HG03108 (cell line): Measurements from ENCODE around the gene CELA1.
"Not testable (repeated sequence)": the region's sequence is repeated elsewhere in the genome, so short reads cannot be mapped to it uniquely, and the experiment has no call there.

Experiments used
- ATAC-seq: cut with Tn5 transposase; IDR thresholded peaks from one replicate; pipeline ENCODE4 v1.9.1; 2021; ENCODE audit warnings: moderate library complexity; ENCODE audit not compliant: unreplicated experiment

The CELA1 gene

GRCh38 chr12:51320695-51321320, 25.7 kb downstream of the CELA1 start:
- ATAC-seq = no peak

DNA sequence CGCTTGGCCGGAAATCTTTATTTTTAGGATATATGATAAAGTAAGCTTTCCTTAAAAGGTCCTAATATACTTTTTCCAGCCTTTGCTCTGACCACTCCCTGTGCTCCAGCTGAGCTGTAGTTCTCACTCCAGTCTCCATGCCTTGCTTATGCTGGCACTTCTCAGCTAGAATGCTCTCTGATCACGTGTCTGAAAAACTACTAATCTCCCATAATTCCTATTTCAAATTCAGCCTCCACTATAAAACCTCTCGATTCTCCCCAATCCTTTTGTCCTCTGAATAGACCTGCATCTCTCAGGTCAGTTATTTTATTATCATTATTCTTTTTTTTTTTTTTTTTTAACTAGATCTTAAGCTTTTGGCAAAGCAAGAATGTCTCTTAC, 26.2 kb downstream of the CELA1 start:
- ATAC-seq = no peak

DNA sequence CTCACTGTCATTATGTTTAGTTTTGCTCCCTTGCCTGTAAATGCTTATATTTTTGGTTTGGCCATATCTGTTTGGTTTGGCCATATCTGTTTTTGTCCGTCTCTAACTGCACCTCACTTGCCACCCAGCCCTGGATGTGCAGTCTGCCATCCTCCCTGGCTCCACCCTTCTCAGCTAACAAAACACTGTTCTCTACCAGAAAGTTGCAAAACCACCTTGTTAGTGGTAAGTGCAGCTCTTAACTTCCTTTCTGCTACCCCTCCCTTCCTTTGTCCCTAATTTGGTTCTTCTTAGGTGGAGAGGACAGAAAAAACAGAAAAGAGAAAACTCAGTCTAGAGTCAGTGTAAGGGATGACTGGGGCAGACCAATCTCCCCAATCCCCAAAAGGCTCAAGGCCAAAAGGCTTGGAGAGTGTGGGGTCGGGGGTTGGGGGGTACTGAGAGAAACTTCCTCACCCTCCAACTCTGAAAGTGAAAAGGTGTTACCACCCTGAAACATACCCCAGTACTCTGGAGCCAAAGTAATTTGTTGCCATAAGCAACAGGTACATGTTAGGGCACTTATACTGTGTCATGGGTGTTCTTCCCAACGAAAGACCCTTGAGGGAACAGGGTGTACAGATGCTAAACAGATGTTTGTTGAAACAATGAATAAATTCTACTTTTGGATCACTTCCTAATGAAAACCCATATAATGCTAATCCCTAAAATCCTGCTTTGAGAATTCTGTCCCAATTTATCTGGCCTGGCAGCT, 27.5 kb downstream of the CELA1 start:
- ATAC-seq = peak; percentile 60

DNA sequence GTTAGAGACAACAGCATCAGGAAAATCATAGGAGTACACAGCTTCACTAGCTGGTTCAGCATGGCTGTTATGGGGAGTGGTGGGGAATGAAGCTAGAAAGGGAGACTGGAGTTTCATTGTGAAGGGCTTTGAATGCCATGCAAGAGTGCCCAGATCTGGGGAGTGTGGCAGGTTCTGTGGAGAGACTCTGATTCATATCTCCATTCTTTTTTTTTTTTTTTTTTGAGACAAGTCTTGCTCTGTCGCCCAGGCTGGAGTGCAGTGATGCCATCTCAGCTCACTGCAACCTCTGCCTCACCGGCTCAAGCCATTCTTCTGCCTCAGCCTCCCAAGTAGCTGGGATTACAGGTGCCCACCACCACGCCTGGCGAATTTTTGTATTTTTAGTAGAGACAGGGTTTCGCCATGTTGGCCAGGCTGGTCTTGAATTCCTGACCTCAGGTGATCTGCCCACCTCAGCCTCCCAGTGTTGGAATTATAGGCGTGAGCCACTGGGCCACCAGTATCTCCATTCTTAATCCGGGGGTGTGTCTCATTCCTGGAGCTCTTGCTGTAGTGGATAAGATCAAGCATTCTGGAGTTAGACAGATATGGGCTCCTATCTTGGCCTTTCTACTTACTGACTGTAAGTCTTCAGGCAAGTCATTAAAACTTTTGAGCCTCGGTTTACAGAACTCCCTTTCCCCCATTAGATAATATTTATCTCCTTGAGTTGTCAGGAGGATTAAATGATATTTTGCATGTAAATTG, 28.2 kb downstream of the CELA1 start:
- ATAC-seq = not testable (repeated sequence)

DNA sequence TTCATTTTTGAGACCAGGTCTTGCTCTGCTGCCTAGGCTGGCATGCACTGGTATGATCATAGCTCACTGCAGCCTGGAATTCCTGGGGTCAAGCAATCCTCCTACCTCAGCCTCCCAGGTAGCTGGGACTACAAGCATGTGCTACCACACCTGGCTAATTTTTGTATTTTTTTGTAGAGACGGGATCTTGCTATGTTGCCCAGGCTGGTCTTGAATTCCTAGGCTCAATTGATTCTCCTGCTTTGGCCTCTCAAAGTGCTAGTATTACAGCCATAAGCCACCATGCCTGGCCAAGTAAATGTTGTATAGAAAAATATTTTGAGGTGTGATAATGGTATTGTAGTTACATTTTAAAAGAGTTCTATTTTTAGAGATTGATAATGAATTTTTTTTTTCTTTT, 35.1 kb downstream of the CELA1 start:
- no peak for ATAC-seq

- no peak for ATAC-seq
Measured at GRCh38 chr12:51307655-51308593, 38.6 kb downstream of the CELA1 start.

GRCh38 chr12:51306507-51306906, 40.0 kb downstream of the CELA1 start:
- ATAC-seq = no peak

- ATAC-seq = not testable (repeated sequence)
Measured at GRCh38 chr12:51300768-51301167, 45.7 kb downstream of the CELA1 start.

DNA sequence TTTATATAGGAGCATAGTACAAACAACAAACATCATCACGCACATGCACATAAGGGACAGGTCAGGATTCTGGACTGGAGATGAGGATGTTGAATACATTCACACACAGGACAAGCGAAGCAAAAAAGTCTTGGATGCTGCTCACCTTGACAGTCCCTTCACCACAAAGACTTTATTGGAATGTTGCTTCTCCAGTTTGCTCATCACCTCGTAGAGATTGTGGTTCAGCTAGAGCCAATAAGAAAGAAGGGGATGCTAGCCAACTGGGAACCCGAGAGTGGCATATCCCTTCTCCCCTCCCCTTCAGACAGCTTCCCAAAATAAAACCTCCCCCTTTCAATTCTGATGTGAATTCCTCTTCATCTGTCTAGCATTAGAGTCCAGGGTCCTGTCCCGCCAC, 50.8 kb downstream of the CELA1 start:
- ATAC-seq = no peak

- ATAC-seq = not testable (repeated sequence)
Measured at GRCh38 chr12:51294097-51294496, 52.4 kb downstream of the CELA1 start.

DNA sequence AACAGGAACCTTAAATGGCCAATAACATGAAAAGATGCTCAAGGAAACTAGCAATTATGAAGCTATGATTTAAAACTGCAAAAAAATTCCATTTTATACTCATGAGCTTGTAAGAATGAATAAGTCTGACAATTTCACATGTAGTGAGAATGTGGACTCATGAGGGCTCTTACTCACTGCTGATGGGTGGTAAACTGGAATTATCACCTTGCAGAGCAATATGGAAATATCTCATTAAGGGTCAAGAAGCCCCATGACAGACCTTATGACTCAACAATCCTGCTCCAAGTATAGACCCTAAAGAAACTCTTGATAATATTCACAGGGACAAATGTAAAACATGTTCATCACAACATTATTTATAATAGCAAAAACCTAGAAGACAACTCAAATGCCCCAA, 52.8 kb downstream of the CELA1 start:
- ATAC-seq = no peak

- ATAC-seq = not testable (repeated sequence)
Measured at GRCh38 chr12:51291603-51292513, 54.6 kb downstream of the CELA1 start.

DNA sequence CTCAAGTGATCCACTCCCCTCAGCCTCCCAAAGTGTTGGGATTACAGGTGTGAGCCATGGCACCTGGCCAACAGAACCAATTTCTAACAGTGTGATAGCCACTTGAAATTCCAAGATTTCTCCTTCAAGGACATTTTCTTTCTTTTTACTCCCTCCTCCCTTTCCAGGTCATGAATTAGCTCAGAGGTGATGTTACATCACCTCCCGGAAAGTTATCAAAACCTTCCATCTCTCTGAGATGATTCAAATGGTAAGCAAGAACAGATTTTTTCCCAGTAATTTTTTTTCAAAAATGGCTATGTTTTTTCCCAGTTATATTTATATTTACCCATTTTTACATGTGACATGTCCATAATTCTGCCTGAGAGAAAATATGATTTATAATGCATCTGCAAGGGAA, 60.6 kb downstream of the CELA1 start:
- ATAC-seq = no peak

GRCh38 chr12:51281202-51281924, 65.1 kb downstream of the CELA1 start:
- ATAC-seq = no peak
